ENCODE data around the gene EOLA1.
A peak's percentile ranks its signal among the peaks of the same experiment; 100 is the strongest.
"Not testable (repeated sequence)": the region's sequence is repeated elsewhere in the genome, so short reads cannot be mapped to it uniquely, and the experiment has no call there.

EOLA1 gene

DNA sequence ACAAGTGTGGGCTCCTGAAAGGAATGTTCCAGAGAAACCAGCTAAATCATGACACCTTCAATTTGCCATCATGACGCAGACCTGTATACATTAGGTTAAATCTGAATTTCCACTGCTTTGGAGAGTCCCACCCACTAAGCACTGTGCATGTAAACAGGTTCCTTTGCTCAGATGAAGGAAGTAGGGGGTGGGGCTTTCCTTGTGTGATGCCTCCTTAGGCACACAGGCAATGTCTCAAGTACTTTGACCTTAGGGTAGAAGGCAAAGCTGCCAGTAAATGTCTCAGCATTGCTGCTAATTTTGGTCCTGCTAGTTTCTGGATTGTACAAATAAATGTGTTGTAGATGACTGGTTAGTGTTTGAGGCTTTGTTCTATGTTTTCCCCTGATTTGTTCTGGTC, 6.2 kb downstream of the EOLA1 start:
- DNase-seq, result not testable (repeated sequence)

DNA sequence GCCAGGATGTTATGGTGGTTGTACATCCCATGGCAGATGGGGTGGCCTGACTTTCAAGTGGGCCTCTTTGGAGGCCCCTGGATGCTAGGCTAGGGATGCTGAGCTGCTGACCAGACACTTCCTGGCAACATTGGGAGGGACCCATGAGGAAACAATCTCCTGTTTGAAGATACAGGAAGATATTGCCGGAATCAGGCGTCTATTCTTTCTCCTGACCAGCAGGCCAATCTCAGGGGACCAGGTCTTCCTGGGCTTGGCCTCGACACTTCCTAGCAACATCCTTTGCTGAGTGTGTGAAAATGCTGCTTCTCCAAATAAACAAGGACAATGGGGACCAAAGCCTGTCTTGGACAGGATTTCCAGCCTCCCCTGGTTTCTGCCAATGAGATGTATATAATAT, 7.0 kb downstream of the EOLA1 start:
- DNase-seq, result not testable (repeated sequence)

DNA sequence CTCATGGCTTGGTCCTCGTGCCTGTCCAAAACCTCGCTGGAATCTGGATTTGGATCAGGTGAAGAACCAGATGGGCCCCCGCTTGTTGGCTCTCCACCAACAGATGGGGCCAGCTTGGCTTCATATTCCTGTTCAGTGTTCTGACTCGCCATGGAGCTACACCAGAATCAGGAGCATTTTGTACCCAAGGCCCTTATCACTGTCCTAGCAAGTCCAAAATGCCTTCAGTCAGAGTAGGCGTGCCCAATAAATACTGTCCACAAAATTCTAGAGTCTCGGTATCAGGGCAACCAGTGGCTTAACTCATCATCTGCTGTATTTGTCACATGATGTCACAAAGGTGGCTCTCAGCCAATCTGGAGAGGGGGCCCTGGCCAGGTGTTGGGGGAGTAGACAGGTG, 8.9 kb downstream of the EOLA1 start, which contains the start of gene HSFX3:
Gene HSFX3, minus strand, starts transcription at position 224 of the 400 bp plus-strand sequence. Its CDS starts 72 bp downstream, at position 152.
- not testable (repeated sequence) for DNase-seq

DNA sequence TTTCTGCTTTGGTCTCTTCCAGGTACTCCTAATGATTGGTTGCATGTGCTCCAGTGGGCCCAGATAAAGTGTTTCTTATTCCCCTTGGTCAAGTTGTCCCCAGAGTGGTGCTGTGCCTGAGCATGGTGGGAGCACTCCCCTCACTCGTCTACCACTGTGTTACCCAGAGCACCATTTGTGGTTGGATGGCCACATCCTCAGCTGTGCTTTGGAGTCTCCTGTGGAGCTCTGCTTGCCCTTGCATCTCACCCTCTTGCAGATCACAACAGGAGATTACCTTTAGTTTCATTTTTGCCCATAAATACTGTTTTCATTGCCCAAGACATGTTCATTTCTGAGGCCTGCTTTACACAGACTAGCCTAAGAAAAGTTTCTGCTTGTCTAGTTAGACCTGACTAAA, 9.6 kb downstream of the EOLA1 start:
- DNase-seq, result not testable (repeated sequence)

DNA sequence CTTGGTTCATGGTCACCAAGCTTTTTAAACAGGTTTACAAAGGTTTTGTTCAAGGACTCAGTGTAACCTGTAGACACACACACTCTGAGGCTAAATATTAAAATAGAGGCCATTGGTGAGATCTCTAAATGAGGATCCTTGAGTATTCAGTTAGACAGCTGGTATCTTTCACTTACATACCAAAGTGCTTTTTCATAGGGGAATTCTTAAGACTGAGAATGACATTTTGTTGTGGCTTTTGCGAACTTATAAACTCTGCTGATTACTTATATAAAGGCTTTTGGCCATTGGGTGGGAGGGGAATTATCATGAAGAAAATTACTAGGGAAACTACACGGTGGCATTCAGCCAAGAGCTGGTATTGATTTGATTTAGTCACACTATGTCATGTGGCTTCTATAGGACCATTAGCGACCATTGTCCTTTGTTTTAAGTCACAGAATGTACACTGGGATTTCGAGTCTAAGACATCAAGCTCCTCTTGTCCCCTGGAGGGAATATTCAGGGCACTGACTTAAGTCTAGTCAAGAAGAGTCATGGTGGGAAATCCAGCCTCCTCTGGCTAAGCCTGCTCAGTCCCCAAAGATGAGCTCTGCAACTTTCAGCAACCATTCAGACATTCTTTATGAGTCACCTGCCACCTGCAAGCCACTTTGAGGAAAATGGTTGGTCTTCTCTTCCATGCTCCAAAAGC, 10.6 kb downstream of the EOLA1 start:
- not testable (repeated sequence) for DNase-seq

DNA sequence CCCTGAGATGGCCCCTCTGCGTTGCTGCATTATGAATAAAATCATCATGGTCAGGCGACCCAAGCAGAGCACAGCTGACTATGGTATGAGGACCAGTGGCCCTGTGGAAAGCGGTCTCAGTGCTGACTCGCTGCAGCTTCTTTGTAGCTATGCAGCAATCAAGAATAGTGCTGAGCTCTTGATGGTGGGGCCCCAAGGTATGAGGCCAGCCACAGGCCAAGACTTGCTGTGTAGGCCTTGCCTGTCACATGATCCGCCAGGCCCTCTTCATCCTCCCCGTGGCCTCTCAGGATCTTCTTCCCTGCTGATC, 11.1 kb downstream of the EOLA1 start:
- DNase-seq, result not testable (repeated sequence)

DNA sequence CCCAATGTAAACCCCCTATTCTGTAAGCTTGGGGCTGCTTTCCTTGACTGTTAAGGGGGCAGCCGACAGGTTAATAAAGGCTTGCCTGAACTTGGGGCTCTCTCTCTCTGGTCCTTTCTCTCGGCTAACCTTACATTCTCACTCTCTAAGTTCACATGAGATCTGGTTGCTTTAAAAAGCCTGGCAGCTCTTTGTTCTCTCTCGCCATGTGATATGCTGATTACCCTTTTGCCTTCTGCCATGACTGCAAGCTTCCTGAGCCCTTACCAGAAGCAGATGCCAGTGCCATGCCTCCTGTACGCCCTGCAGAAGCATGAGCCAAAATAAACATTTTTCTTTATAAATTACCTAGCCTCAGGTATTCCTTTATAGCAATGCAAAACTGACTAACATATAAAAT, 14.4 kb downstream of the EOLA1 start:
- not testable (repeated sequence) for DNase-seq

DNA sequence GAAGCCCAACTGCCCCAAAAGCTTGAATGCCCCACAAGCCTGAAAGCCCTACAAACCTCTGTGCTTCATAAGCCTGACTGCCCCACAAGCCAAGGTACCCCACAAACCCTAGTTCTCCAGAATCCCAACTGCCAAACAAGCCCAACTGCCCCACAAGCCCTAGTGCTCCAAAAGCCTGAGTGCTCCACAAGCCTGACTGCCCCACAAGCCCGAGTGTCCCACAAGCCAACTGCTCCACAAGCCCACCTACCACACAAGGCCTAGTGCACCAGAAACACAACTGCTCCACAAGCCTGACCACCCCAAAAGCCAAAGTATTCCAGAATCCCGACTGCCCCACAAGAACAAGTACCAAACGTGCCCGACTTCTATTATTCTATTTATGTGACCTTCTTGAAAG, 22.5 kb downstream of the EOLA1 start:
- no peak for DNase-seq

DNA sequence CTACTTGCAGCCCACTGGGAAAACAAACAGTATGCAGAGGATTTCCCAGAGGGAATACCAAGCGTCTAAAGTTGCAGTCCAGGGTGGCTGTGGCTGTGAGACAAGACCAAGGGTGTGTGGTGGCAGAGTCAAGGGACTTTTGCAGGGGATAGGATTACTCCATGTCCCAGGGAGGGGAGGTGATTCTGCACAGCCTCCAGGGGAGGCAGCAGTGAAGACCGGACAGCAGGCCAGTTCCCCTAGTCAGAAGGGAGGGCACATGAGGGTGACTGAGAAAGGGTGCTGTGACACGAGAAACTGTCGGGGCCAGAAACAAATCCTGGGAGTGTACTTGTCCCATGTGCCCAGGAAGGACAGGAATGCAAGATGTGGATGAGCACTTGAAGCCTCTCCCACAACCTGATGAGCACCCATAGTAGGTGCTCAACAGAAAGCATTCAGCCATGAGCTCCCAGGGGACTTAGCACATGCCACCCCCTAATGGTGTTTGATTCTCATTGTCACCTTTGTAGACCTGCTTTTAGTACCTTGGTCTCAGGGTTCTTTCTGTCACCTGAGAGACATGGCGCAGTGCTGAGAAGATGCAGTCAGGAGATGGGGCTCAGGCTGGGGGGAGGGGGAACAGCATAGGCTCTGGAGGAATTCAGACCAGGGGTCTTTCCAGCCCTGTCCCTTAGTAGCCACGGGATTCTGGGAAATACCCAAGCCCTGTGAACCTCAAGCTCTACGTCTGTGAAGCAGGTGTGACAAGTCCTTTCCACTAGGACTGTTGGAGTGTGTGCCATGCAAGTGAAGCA, 27.0 kb downstream of the EOLA1 start:
- no peak for DNase-seq

DNA sequence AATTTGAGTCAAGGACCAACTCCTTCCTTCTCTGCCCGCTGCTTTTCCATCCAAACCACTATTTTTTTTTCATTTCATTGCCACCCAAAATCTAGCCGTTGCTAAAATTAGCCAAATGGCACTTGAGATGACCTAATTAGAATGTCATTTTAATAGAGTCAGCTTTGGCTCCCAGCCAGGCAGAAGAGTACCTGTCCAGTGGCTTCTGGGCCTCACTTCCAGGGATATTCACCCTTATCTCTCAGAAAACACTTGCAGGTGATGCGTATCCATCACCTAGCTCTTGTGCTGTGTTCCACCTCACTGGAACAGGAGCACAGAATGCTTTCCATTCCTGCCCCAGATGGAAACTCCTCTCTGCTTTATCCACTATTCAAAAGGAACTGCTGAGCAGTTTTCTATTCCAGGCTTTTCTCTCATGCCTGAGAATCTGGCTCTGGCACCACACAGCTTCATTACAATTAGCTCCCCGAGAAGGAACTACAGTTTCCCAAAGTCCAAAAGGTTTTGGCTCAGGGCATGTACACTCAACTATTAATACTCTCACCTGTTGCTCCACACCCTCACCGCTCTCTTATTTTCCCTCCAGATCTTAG, 28.0 kb downstream of the EOLA1 start:
- DNase-seq, result no peak

DNA sequence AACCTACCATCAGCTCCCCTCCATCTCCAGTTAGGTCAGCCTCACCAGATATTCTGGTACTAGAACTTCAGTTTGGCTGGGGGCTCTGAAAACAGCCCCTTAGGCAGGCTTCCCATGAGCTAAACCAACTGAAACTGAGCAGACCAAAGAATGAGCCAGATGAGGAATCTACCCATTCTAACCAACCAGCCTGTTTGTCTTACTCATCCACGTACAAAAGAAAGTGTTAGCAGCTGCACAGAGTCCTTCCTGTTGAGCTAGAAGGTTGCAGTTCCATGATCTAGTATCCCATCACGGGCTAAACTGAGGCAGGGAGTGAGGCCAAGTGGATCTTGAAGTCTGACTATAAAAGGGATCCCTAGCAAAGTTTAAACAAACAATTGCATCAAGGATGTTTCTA, 29.0 kb downstream of the EOLA1 start:
- no peak for DNase-seq

DNA sequence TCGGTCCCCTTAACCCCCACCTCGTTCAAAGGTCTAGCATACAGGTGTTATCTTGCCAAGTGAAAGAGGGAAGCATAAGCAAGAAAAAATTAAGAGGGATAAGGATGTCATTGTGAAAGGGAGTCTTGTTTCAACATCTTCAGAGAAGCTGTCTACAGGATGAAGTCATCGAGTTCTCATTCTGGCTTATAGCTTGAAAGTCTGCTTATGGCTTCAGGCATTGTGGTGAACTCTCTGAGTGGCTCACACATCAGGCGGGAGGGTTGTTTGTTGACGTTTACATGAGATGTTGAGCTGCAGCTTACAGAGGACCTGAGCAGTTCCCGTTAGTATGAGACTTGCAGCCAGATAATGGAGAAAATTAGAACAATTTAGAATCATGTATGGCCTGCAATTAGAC, 29.9 kb downstream of the EOLA1 start:
- DNase-seq, result peak; percentile 2

DNA sequence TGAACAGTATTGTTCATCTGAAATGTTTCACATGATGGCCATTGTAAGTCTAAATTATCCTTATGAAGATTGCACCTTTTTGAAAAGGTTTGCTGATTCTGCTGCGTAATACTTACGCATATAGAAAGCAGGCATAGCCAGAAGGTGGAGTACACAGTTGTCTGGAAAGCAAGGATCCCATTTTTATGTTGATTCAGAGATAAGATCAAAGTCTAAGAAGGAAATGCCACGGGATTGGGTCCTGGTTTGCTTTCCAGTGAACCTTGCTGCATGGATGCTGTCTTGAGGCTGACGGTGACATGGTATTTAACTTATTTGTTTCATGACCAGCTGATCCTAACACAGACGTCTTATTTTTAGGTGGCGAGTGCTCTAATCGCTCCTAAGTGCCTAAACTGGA, 31.0 kb downstream of the EOLA1 start:
- no peak for DNase-seq

DNA sequence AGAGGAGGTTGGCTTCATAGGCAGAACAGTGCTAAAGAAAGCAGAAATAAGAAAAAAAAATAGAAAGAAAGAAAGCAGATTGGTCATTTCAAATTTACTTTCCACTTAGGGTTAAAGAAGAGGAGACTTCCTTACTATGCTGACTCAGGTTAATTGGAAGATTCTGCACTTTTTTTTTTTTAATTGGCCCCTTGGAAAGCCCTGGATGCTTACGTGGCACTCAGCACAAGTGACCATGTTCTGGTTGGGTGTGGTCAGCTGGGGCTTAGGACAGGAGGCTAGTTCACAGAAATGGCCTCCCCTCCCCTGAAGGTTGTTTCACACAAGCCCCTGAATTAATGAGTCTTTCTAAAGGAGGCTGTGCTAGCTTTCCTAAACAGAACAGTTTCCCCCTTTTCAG, 31.9 kb downstream of the EOLA1 start:
- peak; percentile 49 for DNase-seq

DNA sequence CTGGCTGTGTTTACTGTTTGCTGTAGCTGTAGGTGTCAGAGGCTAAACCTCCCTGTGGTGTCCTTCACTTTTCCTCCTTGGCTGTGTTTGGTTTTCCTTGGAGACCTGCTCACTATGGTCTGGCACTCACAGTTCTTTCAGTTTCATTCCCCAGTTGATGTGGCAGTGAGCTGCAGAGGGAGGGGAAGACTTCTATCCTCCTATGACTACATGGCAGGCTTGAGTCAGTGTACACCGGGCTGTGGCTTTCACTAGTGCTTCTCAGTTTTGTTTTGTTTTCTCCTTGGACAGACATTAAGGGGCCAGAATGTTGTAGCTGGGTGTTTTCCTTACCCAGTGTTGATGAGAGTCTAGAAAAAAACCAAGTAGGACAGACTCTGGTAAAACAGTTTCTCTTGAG, 32.6 kb downstream of the EOLA1 start:
- not testable (repeated sequence) for DNase-seq

DNA sequence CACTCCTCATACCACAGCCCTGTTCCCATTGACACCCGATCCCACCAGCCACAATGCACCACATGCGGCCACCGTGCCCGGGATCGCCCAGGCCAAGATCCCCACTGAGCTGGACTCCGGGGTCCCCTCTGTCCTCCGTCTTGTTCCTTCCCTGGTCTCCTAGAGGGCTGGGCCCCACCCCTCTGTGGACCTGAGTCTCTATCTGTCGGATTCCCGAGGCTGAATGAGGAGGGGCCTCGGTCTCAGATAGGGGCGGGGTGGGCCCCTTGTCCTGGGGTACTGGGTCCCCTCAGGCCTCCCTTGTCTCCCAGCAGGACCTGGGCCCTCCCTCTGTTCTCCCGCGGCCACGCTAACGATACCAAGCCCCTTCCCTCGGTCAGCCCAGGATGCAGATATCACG, 44.8 kb downstream of the EOLA1 start:
- not testable (repeated sequence) for DNase-seq

DNA sequence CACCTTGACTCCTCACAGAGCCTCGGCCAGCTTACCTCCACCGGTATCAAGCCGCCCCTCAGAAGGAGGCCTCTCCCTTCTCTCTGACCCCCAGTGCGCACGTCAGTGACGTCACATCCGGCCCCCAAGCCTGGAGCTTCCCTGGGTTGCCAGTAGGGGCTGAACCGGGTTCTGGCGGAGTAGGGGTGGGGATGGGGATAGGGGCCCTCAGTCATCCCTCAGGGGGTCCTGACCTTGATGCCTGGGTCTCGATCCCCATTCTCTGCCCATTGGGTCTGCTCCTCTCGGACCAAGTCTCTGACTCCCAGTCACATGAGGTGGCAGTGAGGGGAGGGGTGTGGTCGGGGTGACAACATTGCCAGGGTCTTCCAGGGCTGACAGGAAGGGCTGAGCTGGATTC, 46.5 kb downstream of the EOLA1 start, which contains the start of gene MAGEA9B:
Gene MAGEA9B, minus strand, starts transcription at position 101 of the 400 bp plus-strand sequence. CDS start 4,280 bp downstream, outside the sequence.
- DNase-seq, result not testable (repeated sequence)

DNA sequence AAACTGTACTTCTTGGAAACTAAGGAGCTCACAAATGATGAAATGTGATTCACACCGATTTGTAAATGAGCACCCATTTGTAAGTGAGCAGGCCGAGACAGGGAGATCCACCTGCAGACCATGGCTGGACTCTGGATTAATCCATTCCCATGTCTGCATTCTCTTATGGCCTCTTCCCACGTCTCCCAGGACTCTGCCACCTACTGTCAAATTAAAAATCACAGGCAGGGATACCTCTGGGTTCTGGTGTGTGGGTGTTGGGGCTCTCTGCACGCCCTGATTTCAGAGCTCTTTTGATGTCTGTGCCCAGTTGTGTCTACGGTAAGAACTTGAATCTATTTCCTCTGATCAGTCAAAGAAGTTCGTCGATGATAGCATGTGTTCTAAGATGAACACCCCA, 50.2 kb downstream of the EOLA1 start:
- DNase-seq, result not testable (repeated sequence)

DNA sequence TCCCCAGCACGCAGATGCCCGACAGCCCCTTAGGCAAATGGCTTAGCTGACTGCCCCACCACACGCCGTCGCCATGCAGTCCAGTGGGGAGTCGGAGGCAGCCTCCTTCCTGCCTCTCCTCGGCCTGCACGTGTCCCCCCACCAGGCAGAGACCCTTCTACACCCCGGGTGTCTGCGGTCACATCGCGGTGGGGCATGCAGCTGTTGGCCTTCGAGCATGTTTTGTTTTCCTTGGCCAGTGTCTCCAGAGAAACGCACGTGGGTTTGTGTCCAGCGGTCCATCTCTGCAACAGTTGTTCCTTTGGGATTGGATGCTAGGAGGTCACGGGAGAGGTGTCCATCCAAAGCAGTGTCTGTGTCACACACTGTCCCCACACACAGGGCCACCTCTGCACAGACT, 54.4 kb downstream of the EOLA1 start, which contains the start of gene HSFX2:
Gene HSFX2, minus strand, starts transcription at position 101 of the 400 bp plus-strand sequence. CDS start 614 bp downstream, outside the sequence.
- not testable (repeated sequence) for DNase-seq

DNA sequence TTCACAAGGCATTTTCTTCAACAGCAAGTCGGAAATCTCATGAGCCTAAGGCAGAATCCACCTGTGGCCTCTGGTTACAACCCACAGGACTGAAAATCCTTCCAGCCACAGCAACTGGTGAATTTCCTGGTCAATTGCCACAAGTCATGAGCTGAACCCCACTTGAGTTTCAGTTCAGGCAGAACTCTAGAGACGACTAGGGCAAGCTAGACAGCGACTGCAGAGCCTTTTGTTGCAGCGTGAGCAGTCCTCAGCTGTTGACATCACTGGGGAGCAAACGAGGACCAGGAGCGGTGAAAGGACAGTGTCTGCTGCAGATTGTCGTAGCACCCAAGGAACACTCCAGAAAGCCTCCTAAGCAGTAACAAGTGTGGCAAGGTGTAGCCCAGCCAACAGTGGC, 55.1 kb downstream of the EOLA1 start:
- not testable (repeated sequence) for DNase-seq

Data from OCI-M1 (cell line).